HG03460 (cell line): Measurements from ENCODE around the gene FAM193A.

Experiments used
- ATAC-seq: cut with Tn5 transposase; IDR thresholded peaks from one replicate; pipeline ENCODE4 v1.9.1; 2021; ENCODE audit not compliant: unreplicated experiment

FAM193A gene

DNA sequence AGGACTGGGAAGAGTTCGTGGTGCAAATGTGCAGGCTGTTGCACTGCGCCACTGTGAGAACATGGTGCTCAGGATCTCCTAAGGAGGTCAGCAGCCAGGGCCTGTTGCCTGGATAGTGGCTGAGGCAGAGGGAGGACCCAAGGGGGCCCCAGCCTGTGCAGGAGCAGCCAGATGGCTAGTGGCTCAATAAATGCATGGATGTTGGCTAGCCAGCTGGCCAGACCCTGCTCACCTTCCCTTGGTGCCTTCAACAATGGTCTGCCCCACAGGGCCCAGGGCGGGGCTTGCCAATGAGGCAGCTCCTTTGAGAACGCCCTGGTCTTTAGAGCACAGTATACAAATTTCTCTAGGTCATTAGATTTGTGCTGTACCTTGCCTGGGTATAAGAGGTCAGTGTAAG, 152.2 kb downstream of the FAM193A start:
- ATAC-seq = no peak

DNA sequence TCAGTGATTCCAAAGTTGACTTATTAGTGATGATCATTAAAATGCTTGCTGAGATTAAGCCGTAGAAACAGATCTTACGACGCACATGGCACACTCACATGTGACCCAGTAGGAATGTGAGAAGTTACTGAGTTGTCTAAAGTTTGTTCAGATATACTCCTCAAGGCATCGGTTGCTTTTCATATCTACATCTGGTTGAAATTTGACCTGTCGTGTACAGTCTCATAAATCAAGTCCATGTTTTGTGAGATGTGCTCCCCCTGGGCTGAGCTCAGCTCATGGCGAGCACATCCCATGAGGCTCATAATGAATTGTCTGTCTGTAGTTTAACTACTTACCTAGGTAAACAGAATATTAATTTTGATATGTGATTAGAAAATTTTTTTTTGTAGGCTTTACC, 152.7 kb downstream of the FAM193A start:
- ATAC-seq = no peak

DNA sequence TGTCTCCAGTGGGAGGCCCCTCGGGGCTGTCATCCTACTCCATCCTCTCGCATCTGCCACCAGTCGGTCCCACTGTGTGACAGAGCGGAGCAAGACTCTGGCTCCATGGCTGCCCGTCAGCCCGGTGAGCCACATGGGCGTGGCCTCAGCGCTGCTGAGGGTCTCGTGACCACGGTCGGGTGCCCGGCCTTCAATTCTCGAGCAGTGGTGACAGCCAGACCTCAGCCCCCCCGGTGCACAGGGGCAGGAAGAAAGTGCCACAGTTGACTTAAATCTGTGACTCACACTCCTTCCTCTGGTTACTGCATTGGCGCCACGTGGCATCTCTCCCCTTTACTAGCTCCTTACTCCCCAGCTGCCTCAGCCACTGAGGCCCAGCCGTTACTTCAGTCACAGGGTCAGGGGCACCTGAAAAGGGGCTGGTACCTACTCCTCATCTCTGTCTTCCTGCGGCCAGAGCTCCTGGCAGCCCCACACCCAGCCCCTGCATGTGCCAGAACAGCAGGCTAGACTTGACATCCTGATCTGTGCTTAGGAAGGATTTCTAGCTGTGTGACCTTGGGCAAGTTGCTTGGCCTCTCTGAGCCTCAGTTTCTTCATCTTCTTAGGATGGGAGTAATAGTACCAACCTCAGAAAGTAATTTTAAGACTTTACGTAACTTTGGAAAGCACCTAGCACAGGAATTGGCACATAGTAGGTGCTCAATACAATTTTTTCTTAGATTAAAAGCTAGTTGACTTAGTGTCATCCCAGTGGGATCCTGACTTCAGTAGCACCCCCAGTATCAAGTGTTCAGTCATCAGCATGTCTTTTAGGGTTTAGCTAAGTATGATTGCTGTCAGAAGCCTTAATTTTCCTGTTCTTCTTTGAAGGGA, 153.6 kb downstream of the FAM193A start:
- ATAC-seq = peak; percentile 71

DNA sequence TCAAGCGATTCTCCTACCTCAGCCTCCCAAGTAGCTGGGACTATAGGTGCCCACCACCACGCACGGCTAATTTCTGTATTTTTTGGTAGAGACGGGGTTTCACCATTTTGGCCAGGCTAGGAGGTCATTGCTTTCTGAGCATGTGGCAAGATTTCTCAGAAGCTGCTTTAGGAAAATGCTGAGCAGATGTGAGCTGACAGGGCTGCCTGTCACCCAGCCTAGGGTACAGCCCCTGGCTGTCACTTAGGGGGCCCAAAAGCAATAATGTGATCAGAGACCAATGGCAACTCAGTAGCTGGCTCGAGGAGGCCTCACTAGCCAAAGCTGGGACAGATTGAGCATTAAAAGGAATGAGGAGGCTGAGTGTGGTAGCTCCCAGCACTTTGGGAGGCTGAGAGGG, 154.9 kb downstream of the FAM193A start:
- no peak for ATAC-seq

DNA sequence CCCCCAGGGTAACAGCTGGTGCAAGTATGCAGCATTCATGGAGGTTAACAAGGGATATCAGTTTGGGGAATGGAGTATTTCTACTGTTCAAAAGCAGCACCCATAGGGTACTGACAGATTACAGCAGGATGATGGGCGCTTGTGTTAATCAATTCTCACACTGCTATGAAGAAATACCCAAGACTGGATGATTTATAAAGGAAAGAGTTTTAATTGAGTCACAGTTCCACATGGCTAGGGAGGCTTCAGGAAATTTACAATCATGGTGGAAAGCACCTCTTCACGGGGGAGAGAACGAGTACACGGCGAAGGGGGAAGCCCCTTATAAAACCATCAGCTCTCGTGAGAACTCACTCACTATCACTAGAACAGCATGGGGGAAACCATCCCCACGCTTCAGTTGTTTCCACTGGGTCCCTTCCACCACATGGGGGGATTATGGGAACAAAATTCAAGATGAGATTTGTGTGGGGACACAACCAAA, 155.5 kb downstream of the FAM193A start:
- ATAC-seq = no peak

DNA sequence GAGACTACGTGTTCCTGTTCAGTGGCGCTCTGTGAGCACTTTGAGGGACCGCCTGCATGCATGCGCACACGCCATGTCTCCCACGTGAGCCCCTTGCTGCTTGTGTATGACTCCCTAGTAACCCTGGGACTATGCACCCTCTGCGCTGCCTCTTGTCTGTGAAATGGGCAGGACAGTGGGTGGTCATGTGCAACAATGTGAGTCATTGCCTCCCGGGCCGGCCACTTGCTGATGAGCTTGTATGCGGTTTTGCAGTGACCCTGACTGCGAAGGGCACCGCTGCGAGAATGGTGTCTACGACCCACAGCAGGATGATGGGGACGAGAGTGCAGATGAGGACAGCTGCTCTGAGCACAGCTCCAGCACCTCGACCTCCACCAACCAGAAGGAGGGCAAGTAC, 158.2 kb downstream of the FAM193A start:
- ATAC-seq = no peak

DNA sequence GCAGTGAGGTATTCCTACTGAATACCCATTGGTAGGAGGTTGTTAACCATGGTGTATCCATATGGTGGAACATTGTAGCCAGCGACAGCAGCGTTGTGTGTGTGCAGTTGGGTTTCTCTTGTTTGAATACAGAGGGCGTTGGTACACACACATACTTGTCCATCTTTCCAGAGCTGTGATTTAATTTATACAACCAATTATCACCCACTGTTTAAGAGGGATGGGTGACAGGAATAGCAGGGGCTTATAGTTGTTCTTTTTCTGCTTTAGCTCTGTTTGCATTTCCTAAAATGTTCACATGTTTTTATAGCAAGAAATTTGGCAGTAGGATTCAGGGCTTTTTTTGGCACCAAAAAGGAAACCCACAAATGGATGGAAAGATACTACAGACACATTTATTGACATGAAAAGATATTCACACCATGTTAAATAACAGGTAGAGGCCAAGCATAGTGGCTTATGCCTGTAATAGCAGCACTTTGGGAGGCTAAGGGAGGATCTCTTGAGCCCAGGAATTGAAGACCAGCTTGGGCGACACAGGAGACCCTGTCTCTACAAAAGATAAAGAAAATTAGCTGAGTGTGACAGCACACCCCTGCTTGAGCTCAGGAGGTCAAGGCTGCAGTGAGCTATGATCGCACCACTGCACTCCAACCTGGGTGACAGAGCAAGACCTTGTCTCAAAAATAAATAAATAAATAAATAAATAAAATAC, 159.1 kb downstream of the FAM193A start:
- ATAC-seq = no peak

DNA sequence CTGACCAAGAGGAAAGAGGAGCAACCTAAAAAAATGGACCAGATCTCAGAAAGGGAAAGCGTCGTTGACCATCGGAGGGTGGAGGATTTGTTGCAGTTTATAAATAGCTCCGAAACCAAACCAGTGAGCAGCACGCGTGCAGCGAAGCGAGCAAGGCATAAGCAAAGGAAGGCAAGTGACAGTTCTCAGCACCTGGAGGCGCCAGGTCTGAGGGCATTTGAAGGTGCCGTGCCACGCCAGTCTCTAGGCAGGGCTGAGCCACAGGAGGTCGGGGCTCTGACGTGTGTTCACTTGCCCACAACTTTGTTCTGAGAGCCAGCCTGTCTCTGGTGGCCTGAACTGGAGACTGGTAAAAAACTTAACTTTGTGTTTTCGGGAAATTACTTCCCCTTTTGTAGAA, 160.0 kb downstream of the FAM193A start:
- peak; percentile 92 for ATAC-seq

DNA sequence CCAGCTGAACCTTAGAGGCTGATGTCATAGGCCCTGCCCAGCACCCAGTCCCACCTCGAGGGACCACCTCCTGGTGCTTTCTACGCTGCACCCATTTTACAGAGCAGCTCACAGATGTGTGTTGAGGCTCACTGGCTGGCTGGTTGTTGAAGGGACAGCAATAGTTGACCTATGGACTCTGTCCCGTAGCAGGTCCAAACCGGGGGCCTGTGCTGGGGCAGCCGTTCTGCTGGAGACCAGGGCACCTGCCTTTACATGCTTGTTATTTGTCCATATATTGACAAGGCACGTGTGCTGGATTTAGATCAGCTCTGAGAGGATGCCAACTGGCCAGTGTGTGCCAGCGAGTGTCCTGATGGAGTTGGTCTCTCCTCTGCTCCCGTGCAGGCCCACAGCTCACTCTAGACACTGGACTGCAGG, 161.6 kb downstream of the FAM193A start:
- ATAC-seq = no peak

DNA sequence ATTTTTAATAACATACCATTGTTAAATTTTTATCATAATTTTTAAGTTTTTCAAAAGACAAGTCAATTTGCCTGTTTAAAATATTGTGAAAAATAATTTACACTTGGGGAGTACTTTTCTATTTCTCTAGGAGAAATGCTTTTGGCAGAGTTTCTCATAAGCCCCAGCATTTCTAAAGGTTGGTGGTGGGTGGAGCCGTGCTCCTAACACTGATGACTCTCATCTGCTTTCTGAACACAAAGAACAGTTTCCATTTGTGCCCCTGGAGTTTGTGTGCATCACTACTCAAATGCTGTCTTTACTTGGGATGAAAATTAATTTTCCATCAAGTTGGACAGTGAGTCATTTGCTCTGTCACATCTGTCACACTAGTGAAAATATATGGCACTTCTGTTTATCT, 162.1 kb downstream of the FAM193A start:
- ATAC-seq = no peak

DNA sequence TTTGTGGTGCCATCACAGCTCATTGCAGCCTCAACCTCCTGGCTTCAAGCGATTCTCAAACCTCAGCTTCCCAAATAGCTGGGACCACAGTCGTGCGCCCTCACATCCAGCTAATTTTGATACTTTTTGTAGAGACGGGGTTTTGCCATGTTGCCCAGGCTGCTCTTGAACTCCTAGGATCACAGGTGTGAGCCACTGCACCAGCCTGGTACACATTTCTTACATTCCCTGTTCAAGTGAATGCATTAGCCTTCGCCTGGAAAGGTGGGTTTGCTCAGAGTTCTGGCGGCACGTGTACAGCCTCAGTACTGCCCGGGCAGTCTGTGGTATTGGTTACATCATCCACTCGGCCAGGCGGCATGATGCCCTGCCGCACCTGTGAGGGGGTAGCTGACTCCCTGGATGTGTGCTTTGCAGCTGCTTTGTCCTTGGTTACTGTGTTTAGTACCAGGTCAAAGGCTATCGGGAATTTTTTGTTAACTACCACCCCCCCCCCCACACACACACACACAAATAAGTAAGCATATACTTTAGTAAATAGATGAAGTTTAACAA, 162.6 kb downstream of the FAM193A start:
- ATAC-seq = no peak

DNA sequence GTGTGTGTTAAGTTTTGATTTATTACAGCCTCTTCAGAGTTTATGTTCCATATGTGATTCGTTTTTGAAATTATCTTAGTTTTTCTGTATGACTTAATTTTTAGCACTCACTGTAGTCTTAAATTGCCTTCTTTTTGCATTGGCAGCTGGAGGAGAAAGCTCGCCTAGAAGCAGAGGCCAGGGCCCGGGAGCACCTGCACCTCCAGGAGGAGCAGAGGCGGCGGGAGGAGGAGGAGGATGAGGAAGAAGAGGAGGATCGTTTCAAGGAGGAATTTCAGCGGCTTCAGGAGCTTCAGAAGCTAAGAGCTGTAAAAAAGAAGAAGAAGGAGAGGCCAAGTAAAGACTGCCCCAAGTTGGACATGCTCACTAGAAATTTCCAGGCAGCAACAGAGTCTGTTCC, 163.1 kb downstream of the FAM193A start:
- no peak for ATAC-seq

DNA sequence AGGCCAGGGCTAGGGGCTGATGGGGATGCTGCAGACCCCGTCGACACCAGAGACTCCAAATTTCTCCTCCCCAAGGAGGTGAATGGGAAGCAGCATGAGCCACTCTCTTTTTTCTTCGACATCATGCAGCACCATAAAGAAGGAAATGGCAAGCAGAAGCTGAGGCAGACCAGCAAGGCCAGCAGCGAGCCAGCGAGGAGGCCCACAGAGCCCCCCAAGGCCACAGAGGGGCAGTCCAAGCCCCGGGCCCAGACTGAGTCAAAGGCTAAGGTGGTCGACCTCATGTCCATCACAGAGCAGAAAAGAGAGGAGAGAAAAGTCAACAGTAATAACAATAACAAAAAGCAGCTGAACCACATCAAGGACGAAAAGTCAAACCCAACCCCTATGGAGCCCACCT, 163.6 kb downstream of the FAM193A start:
- no peak for ATAC-seq

DNA sequence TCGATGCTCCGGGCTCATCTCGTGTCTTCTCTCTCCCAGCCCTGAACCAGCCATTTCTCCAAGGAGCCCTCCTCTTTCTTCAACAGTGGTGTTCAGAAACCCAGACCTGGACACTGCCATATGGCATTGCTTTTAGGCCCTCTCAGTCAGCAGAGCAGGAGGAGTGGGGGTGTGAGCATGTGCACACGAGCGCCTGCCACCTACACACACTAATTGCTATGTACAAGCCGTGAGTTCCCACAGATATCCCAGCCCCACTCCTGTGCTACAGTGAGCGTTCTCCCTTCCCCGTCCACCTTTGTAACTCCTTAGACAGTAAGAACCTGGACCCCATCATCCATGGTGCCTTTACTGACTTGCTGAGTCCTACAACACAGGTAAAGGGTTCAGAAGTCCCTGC, 165.9 kb downstream of the FAM193A start:
- ATAC-seq = no peak

DNA sequence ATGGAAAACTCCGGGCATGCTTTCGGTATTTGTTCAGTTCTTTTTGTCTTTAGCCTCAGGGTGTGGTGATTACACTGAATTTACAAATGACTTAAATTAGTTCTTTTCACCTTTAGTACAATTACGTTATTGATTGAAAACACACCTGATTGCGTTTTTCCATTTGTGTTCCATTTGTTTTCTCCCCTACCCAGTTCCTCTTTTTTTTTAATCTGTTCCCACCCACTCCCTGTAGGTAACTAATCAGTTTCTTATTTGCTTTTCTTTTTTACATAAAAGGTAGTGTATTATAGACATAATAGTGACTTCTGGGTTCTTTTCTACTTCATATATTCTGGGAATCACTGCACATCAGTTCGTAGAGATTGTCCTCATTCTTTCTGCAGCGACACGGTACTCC, 166.3 kb downstream of the FAM193A start:
- no peak for ATAC-seq

DNA sequence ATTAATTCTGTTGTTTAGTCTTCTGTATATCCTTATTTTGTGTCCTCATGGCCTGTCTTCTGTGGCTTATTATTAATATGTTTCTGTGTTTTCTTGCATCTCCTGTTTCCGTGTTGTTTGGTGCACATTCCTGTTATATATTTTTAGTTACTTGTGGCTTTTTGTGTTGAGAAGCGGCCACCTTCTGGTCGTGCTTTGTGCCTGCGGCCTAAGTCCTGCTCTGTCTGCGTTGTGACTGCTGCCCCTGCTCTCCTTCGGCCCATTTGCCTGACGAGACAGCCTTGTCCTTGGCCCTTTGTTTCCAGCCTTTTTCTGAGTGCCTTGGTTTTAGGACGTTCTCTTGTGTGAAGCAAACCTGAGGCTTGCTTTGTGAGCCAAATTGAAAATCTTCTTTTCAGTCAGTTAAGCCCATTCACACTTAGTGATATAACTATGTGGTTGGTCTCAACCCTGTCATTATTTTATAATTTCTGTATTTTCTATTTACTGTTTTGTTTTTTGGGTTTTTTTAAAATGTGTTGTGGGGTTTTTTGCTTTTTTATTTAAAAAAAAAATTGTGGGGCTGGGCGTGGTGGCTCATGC, 175.9 kb downstream of the FAM193A start:
- ATAC-seq = no peak

DNA sequence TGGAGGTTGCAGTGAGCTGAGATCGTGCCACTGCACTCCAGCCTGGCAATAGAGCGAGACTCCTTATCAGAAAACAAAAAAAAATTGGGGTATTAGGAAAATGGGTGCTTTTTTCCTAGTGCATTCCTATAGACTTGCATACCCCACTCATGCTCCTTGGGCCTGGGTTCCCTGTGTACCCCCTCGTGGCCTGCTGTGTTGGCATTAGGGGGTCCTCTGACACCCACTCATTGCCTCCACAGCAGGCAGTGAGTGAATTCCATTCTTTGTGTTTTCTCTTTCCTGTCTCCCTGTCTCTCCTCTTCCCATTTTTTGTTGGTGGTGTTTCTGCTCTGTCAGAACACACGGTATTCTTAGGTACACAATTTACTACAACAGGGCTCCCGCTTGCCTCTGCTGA, 176.9 kb downstream of the FAM193A start:
- no peak for ATAC-seq

DNA sequence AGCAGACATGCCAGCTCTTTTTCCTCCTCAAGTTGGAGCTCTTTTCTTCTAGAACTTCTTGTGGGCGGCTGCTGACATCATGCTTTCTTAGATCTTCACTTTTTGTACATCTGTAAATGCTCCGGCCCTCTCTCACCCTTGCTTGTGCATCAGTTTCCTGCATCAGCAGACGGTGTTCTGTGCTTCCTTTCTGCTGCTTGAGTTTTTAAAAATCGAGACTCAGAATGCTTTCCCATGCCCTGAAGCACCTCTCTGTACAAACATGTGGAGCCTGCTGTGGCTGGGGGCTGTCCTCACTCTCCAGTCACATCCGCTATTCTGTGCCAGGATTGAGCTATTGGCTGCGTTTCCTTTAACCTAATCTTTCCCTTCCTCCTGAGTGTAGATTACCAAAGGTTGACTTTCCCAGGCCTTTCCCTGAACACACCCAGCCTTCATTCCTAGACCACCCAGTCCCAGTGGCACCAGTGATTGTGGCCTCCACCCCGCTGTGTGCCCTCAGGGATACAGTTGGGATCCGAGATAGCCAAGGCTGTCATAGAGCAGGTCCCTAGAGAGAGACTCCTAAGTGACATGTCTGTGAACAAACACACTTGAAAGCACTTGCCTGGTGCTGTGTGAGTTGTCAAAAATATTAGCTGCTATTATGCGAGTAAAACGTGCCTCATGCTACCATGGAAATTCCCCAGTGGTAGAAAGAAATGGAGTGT, 177.8 kb downstream of the FAM193A start:
- no peak for ATAC-seq

DNA sequence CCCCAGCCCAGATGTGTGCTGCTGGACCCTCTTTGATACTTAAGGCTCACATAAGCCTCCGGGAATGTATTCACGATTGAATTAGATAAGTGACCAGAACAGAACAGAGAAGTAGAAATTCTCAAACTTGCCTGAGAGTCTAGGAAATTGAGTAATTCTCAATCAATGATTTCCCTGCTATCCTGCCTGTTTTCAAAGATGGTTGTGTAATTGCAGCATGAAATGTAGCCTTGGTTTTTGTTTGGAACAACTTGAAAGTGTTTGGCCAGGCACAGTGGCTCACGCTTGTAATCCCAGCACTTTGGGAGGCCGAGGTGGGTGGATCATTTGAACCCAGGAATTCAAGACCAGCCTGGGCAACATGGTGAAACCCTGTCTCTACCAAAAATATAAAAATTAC, 178.5 kb downstream of the FAM193A start:
- no peak for ATAC-seq

DNA sequence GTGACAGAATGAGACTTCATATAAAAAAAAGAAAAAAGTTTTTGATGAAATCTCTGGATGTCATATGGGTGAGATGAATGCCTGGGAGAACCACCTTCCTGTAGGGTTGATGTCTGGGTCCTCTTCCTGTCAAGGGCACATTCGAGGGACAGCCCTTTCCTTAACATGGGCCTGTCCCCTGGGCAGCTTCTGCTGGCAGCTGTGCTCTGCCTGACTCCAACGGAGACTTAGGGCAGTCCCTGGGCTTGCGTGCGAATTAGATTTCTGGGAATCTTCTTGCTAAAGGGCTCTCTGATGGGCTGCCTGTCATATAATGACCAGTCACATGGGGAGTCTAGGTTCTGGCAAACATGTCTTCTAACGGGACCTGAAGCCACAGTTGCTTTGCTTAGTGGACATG, 179.0 kb downstream of the FAM193A start:
- ATAC-seq = no peak

DNA sequence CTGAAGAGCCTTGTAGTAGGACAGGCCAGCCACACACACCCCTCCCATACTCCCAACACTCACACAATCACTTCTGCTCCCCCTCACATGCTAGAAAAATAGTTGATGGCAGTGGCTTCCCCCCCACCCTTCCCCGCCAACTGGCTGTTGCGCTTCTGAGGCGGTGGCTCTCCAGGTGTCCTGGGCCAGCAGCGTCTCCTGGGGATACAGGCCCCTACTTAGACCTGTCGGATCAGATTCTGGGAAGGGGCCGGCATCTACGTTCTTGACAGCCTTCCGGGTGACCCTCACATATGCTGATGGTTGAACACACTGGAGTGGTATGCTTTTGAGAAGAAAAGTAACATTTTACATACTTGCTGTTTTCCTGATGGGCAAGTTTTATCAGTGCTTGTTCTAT, 179.8 kb downstream of the FAM193A start:
- no peak for ATAC-seq
